GM21423 (cell line): ENCODE measurements around the gene CD37.
"Not testable (repeated sequence)": the region's sequence is repeated elsewhere in the genome, so short reads cannot be mapped to it uniquely, and the experiment has no call there.

Experiments
- ATAC-seq: cut with Tn5 transposase; IDR thresholded peaks from one replicate; pipeline ENCODE4 v1.9.1; 2021; ENCODE audit warnings: mild to moderate bottlenecking, moderate library complexity; ENCODE audit not compliant: unreplicated experiment

Gene CD37

DNA sequence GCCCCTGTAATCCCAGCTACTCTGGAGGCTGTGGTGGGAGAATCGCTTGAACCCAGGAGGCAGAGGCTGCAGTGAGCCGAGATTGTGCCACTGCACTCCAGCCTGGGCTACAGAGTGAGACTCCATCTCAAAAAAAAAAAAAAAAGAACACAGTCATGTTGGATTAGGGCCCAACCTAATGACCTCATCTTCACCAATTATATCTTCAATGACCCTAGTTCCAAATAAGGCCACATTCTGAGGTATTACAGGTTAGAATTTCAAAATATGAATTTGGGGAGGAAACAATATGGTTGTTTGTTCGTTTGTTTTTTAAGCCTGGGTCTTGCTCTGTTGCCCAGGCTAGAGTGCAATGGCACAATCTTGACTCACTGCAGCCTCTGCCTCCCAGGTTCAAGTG, 38.0 kb downstream of the CD37 start:
- not testable (repeated sequence) for ATAC-seq

DNA sequence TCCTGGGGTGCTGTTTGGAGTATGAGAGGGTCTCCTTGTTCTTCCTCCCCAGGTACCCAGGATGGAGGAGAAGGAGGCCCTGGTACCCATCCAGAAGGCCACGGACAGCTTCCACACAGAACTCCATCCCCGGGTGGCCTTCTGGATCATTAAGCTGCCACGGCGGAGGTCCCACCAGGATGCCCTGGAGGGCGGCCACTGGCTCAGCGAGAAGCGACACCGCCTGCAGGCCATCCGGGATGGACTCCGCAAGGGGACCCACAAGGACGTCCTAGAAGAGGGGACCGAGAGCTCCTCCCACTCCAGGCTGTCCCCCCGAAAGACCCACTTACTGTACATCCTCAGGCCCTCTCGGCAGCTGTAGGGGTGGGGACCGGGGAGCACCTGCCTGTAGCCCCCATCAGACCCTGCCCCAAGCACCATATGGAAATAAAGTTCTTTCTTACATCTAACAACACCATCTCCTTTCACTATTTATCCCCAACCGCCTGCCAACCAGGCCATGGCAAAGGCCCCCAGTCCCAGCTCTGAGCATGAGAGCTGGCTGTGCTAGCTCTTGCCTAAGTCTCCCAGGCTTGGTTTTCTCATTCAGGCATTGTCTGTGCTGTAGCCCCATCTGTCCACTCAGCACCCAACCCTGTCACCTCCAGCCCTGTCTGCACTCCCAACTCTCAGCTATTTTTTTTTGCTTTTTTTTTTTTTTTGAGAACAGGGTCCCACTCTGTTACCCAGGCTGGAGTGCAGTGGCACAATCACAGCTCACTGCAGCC, 39.6 kb downstream of the CD37 start:
- no peak for ATAC-seq

DNA sequence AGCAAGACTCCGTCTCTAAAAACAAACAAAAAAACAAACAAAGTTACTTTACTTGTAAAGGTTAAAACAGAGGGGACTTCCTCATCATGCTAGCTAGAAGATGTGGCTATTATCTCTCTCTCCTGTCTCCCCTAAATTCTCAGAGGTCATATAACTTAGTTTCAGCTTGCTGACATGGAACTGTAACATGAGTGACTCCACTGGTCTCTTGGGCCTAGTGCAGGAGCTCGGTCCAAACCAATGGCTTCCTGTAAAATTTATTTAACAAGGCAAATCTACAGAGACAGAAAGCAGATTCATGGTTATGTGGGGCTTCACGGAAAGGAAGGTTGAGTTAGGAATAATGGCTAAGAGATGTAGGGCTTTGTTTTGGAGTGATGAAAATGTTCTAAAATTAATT, 43.3 kb downstream of the CD37 start:
- no peak for ATAC-seq

DNA sequence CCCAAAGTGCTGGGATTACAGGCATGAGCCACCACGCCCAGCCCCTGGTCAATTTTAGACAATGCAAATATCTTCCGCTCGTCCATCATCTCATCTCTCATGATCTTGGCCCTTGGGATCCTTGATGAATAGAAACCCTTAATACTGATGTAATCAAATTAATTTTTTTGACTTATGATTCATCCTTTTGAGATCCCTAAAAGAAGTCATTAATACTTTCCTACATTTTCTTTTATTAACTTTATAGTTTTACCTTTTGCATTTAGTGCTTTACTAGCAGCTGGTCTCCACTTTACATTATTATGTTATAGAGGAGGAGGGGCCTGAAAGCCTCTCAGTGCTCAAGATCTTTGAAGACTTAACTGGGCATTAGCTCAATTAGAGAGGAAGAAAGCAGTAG, 45.2 kb downstream of the CD37 start:
- no peak for ATAC-seq

DNA sequence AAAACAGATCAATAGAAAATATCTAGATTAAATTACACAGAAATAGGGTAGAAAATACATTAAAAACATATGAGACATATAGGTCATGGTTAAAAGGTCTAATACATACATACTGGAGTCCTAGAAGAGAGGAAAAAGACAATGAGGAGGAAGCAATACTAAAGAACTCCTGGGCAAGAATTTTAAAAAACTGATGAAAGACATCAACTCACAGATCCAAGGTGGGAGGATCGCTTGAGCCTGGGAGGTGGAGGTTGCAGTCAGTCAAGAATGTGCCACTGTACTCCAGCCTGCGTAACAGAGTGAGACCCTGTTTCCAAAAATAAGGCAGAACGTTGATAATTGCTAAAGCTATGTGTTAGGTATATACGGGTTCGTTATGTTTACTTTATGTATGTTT, 47.4 kb downstream of the CD37 start:
- ATAC-seq: no peak

DNA sequence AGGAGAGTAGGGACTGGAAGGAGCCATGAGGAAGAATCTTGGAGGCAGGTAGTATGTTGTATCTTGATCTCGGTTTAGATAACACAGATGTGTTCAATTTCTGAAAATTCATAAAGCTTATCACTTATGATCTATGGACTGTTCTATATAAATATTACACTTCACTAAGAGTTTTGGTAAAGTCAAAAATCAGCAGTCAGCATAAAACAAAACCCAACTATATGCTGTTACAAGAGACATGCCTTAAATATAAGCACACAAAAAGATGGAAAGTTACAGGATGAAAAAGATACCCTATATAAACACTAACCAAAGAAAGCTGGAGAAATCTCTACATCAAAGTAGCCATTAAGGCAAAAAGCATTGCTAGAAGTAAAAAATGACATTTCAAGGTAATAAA, 48.4 kb downstream of the CD37 start:
- ATAC-seq: no peak

DNA sequence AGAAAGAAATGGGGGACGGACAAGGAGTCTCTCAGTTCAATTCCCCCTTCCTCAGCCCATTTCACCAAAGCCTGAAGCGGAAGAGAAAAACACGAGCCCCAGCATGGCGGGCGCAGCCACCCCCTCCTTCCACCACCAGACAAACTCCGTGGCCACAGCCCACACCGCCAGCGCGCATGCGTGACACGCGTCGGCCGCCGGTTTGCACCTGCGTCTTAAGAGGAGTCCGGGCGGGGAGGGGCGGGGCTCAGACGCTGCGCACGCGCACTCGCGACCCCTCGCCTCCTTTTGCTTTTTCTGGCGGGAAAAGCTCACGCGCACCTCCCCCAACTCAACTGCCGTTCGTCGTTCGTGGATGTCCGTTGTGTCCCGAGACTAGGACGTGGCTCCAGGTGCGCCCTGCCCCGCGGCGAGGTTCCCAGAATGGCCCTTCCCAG, 52.7 kb downstream of the CD37 start, which contains the start of gene KASH5:
KASH5 (plus strand) TSS at position 314 of the 437 bp plus-strand sequence. CDS start 2,635 bp downstream, outside the sequence.
- no peak for ATAC-seq

DNA sequence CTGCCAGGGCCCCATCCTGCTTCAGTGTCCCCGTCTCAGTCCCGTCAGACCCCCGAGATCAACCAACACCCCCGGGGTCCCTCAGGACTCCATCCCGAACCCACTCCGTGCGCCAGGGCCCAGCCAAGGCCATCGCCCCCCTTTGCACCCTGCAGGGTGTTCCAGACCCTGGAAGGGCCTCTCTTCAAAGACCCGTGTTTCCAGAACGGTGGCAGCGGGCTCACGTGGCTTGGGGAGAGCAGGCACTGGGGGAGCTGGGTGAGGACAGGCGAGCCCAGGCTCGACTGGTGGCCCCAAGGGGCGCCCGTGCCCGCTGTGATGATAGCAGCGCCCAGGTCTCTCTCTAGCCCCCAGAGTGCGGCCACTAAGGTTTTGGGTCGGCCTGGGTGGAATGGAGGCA, 54.2 kb downstream of the CD37 start:
- ATAC-seq: no peak
